GM23338 (cell line): ENCODE data around the gene AKR1C4. TPM values are rescaled to one million over a fixed set of nuclear protein-coding genes. Genes with fewer than 3 reads are reported as not detected.

Experiments used
- ATAC-seq: fragments of 200-7000 bp; cut with Tn5 transposase; 3 replicates; pipeline ENCODE4 v1.9.1; 2020
- DNase-seq: peaks from one replicate; pipeline ENCODE4 v3.0.0-alpha.2; 2015; ENCODE audit warnings: low spot score
- H2AFZ ChIP-seq: fragments of 200-600 bp; sonication (generic); 2 replicates; pipeline ENCODE4 v1.8.0; 2016; ENCODE audit warnings: antibody characterized with exemption, mild to moderate bottlenecking, moderate library complexity
- H3F3A ChIP-seq: fragments of 200-600 bp; sonication (generic); replicated peaks from 2 replicates; pipeline ENCODE4 v1.8.0; 2017; ENCODE audit warnings: antibody characterized with exemption, mixed run types, low read depth
- H3K27ac ChIP-seq: fragments of 200-600 bp; sonication (generic); 2 replicates; pipeline ENCODE4 v1.6.1; 2016; ENCODE audit warnings: low read depth
- H3K27me3 ChIP-seq: fragments of 200-600 bp; sonication (generic); 2 replicates; pipeline ENCODE4 v1.8.0; 2016; ENCODE audit warnings: mild to moderate bottlenecking, mixed run types, moderate library complexity; ENCODE audit not compliant: insufficient read depth
- H3K36me3 ChIP-seq: fragments of 200-600 bp; sonication (generic); 2 replicates; pipeline ENCODE4 v1.8.0; 2016; ENCODE audit warnings: mild to moderate bottlenecking; ENCODE audit not compliant: insufficient read depth
- H3K4me1 ChIP-seq: fragments of 200-600 bp; sonication (generic); 2 replicates; pipeline ENCODE4 v1.8.0; 2016; ENCODE audit warnings: mild to moderate bottlenecking, moderate library complexity; ENCODE audit not compliant: insufficient read depth
- H3K4me2 ChIP-seq: fragments of 200-600 bp; sonication (generic); 2 replicates; pipeline ENCODE4 v1.7.1; 2017; ENCODE audit warnings: mixed run types
- H3K4me3 ChIP-seq: fragments of 200-600 bp; sonication (generic); 2 replicates; pipeline ENCODE4 v1.6.1; 2016; ENCODE audit warnings: mixed run types
- H3K79me2 ChIP-seq: fragments of 200-600 bp; sonication (generic); replicated peaks from 2 replicates; pipeline ENCODE4 v1.8.0; 2017; ENCODE audit warnings: mild to moderate bottlenecking; ENCODE audit not compliant: insufficient read depth
- H3K9me2 ChIP-seq: fragments of 200-600 bp; sonication (generic); 2 replicates; pipeline ENCODE4 v1.8.0; 2017; ENCODE audit not compliant: insufficient read depth
- H4K20me1 ChIP-seq: fragments of 200-600 bp; sonication (generic); replicated peaks from 2 replicates; pipeline ENCODE4 v1.8.0; 2017; ENCODE audit warnings: mild to moderate bottlenecking; ENCODE audit not compliant: insufficient read depth
- H3K27ac Mint-ChIP-seq: 2 replicates; pipeline ENCODE4 v1.8.0; 2020; ENCODE audit warnings: inconsistent platforms, mild to moderate bottlenecking, moderate library complexity, mixed read lengths
- H3K27me3 Mint-ChIP-seq: 3 replicates; pipeline ENCODE4 v1.8.0; 2022; ENCODE audit warnings: low read depth, mild to moderate bottlenecking, moderate library complexity, mixed read lengths, inconsistent platforms; ENCODE audit not compliant: insufficient read depth, poor library complexity
- H3K36me3 Mint-ChIP-seq: 3 replicates; pipeline ENCODE4 v1.8.0; 2021; ENCODE audit warnings: low read depth, mild to moderate bottlenecking, inconsistent platforms, moderate library complexity, mixed read lengths
- H3K4me1 Mint-ChIP-seq: 3 replicates; pipeline ENCODE4 v1.8.0; 2020; ENCODE audit warnings: mild to moderate bottlenecking, inconsistent platforms, mixed read lengths
- H3K4me3 Mint-ChIP-seq: 3 replicates; pipeline ENCODE4 v1.8.0; 2021; ENCODE audit warnings: moderate library complexity, mild to moderate bottlenecking, inconsistent platforms, mixed read lengths
- H3K9me3 Mint-ChIP-seq: 3 replicates; pipeline ENCODE4 v1.8.0; 2020; ENCODE audit warnings: moderate library complexity, mild to moderate bottlenecking, inconsistent platforms, mixed read lengths
- CREB1 ChIP-seq: fragments of 250-450 bp; sonication (Bioruptor Pico); IDR thresholded peaks from 2 replicates; pipeline ENCODE4 v1.5.0; 2020; ENCODE audit warnings: low read depth, mild to moderate bottlenecking, moderate library complexity
- EZH2 ChIP-seq: fragments of 200-600 bp; sonication (generic); IDR thresholded peaks from one replicate; pipeline ENCODE4 v1.8.0; 2017; ENCODE audit warnings: antibody characterized with exemption, mild to moderate bottlenecking, low read depth; ENCODE audit not compliant: unreplicated experiment
- JUNB ChIP-seq: IDR thresholded peaks from one replicate; pipeline ENCODE4 v1.6.1; 2016; ENCODE audit warnings: antibody characterized with exemption; ENCODE audit not compliant: unreplicated experiment
- NANOG ChIP-seq: IDR thresholded peaks from 2 replicates; pipeline ENCODE4 v1.6.1; 2016; ENCODE audit warnings: antibody characterized with exemption, borderline replicate concordance
- POLR2AphosphoS5 ChIP-seq: IDR thresholded peaks from 2 replicates; pipeline ENCODE4 v1.6.1; 2016; ENCODE audit warnings: antibody characterized with exemption, low read depth
- STAT1 ChIP-seq: IDR thresholded peaks from one replicate; pipeline ENCODE4 v1.6.1; 2016; ENCODE audit warnings: antibody characterized with exemption; ENCODE audit not compliant: unreplicated experiment
- ZNF114 ChIP-seq: fragments of 250-450 bp; sonication (Bioruptor Pico); IDR thresholded peaks from 2 replicates; pipeline ENCODE4 v1.5.0; 2020; ENCODE audit warnings: mild to moderate bottlenecking, moderate library complexity
- ZNF331 ChIP-seq: fragments of 250-450 bp; sonication (Bioruptor Pico); IDR thresholded peaks from 2 replicates; pipeline ENCODE4 v1.5.0; 2020; ENCODE audit warnings: low read depth, mild to moderate bottlenecking, moderate library complexity
- polyA plus RNA-seq: library from polyadenylated mRNA; unstranded; fragments of >200 nt; fragmentation: Nextera tagmentation; extraction: Ambion mirVana; gene quantifications from 2 replicates; pipeline ENCODE4 v1.2.1, GENCODE V29; 2016
- total RNA-seq: library from RNA; depleted of rRNA; stranded (reverse); fragments of >200 nt; shearing (Covaris generic); gene quantifications from 2 replicates; pipeline ENCODE4 v1.2.3, GENCODE V29; 2014
- TF ChIP-seq, protein P1 (sequence below): fragments of 250-450 bp; sonication (Bioruptor Pico); IDR thresholded peaks from 2 replicates; pipeline ENCODE4 v1.5.0; 2020; ENCODE audit warnings: mild to moderate bottlenecking, moderate library complexity
- TF ChIP-seq, protein P2 (sequence below), 2 experiments: fragments of 200-600 bp in 1 of 2; sonication (generic) in 1 of 2; conservative IDR thresholded peaks; 2 replicates each; pipeline versions ENCODE4 v1.5.1 to v1.6.1; 2016 to 2017; ENCODE audit warnings: antibody characterized with exemption in 2 of 2, low read depth in 2 of 2, mild to moderate bottlenecking in 2 of 2, moderate library complexity in 1 of 2
- TF ChIP-seq, protein P3 (sequence below): IDR thresholded peaks from 2 replicates; pipeline ENCODE4 v1.6.1; 2016; ENCODE audit warnings: antibody characterized with exemption
- TF ChIP-seq, protein P4 (sequence below): IDR thresholded peaks from one replicate; pipeline ENCODE4 v1.6.1; 2018; ENCODE audit warnings: antibody characterized with exemption; ENCODE audit not compliant: unreplicated experiment

Gene AKR1C4
- total and polyA plus RNA-seq, 2 experiments from 2014 or later, result not detected

DNA sequence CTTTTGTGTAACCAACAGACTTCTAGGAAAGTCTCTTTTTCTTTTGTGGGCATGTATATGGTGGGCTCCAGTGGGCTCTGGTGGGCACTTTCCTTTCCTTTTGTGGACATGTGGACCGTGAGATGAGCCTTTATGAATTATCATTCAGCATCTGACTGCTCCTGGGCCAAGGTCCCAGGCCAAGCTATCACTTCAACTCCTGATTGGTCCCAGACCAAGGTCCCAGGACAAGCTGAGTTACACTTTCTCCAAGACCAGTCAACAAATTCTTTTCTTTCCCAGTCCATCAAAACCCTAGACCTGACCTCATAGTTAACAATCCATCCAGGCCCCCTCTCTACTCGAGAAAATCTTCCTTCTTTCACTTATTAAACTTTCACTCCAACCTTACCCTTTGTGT is 12.7 kb upstream of the AKR1C4 start:
- Histone ChIP-seq H3K4me3 (no peak overlapping the region), H3K27me3 (no peaks in the 10 kb centered on the region), H3K36me3 (no peaks in the 10 kb centered on the region), H3K4me1 (no peaks in the 10 kb centered on the region), H4K20me1 (no peaks in the 10 kb centered on the region), H3K79me2 (no peaks in the 10 kb centered on the region), H3F3A (no peaks in the 10 kb centered on the region), H3K9me2 (no peaks in the 10 kb centered on the region), H3K27ac (no peak overlapping the region), H3K4me2 (no peak overlapping the region), H2AFZ (no peak overlapping the region)
- DNase-seq, result no peak
- TF ChIP-seq POLR2AphosphoS5 (no peak), JUNB (no peak), EZH2 (no peak), STAT1 (no peak), ZNF331 (CRISPR knock-in tag) (no peak), ZNF114 (CRISPR knock-in tag) (no peak), NANOG (no peak), CREB1 (no peak)
- TF ChIP-seq, protein P1, sequence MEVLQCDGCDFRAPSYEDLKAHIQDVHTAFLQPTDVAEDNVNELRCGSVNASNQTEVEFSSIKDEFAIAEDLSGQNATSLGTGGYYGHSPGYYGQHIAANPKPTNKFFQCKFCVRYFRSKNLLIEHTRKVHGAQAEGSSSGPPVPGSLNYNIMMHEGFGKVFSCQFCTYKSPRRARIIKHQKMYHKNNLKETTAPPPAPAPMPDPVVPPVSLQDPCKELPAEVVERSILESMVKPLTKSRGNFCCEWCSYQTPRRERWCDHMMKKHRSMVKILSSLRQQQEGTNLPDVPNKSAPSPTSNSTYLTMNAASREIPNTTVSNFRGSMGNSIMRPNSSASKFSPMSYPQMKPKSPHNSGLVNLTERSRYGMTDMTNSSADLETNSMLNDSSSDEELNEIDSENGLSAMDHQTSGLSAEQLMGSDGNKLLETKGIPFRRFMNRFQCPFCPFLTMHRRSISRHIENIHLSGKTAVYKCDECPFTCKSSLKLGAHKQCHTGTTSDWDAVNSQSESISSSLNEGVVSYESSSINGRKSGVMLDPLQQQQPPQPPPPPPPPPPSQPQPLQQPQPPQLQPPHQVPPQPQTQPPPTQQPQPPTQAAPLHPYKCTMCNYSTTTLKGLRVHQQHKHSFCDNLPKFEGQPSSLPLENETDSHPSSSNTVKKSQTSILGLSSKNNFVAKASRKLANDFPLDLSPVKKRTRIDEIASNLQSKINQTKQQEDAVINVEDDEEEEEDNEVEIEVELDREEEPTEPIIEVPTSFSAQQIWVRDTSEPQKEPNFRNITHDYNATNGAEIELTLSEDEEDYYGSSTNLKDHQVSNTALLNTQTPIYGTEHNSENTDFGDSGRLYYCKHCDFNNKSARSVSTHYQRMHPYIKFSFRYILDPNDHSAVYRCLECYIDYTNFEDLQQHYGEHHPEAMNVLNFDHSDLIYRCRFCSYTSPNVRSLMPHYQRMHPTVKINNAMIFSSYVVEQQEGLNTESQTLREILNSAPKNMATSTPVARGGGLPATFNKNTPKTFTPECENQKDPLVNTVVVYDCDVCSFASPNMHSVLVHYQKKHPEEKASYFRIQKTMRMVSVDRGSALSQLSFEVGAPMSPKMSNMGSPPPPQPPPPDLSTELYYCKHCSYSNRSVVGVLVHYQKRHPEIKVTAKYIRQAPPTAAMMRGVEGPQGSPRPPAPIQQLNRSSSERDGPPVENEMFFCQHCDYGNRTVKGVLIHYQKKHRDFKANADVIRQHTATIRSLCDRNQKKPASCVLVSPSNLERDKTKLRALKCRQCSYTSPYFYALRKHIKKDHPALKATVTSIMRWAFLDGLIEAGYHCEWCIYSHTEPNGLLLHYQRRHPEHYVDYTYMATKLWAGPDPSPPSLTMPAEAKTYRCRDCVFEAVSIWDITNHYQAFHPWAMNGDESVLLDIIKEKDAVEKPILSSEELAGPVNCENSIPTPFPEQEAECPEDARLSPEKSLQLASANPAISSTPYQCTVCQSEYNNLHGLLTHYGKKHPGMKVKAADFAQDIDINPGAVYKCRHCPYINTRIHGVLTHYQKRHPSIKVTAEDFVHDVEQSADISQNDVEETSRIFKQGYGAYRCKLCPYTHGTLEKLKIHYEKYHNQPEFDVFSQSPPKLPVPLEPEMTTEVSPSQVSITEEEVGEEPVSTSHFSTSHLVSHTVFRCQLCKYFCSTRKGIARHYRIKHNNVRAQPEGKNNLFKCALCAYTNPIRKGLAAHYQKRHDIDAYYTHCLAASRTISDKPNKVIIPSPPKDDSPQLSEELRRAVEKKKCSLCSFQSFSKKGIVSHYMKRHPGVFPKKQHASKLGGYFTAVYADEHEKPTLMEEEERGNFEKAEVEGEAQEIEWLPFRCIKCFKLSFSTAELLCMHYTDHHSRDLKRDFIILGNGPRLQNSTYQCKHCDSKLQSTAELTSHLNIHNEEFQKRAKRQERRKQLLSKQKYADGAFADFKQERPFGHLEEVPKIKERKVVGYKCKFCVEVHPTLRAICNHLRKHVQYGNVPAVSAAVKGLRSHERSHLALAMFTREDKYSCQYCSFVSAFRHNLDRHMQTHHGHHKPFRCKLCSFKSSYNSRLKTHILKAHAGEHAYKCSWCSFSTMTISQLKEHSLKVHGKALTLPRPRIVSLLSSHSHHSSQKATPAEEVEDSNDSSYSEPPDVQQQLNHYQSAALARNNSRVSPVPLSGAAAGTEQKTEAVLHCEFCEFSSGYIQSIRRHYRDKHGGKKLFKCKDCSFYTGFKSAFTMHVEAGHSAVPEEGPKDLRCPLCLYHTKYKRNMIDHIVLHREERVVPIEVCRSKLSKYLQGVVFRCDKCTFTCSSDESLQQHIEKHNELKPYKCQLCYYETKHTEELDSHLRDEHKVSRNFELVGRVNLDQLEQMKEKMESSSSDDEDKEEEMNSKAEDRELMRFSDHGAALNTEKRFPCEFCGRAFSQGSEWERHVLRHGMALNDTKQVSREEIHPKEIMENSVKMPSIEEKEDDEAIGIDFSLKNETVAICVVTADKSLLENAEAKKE (CRISPR knock-in tag), result no peak
- TF ChIP-seq, protein P2, sequence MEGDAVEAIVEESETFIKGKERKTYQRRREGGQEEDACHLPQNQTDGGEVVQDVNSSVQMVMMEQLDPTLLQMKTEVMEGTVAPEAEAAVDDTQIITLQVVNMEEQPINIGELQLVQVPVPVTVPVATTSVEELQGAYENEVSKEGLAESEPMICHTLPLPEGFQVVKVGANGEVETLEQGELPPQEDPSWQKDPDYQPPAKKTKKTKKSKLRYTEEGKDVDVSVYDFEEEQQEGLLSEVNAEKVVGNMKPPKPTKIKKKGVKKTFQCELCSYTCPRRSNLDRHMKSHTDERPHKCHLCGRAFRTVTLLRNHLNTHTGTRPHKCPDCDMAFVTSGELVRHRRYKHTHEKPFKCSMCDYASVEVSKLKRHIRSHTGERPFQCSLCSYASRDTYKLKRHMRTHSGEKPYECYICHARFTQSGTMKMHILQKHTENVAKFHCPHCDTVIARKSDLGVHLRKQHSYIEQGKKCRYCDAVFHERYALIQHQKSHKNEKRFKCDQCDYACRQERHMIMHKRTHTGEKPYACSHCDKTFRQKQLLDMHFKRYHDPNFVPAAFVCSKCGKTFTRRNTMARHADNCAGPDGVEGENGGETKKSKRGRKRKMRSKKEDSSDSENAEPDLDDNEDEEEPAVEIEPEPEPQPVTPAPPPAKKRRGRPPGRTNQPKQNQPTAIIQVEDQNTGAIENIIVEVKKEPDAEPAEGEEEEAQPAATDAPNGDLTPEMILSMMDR (conservative IDR thresholded peaks at IDR 0.05; ENCODE audit: low read depth in 2 of 2), result no peak
- TF ChIP-seq, protein P3, sequence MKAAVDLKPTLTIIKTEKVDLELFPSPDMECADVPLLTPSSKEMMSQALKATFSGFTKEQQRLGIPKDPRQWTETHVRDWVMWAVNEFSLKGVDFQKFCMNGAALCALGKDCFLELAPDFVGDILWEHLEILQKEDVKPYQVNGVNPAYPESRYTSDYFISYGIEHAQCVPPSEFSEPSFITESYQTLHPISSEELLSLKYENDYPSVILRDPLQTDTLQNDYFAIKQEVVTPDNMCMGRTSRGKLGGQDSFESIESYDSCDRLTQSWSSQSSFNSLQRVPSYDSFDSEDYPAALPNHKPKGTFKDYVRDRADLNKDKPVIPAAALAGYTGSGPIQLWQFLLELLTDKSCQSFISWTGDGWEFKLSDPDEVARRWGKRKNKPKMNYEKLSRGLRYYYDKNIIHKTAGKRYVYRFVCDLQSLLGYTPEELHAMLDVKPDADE, result no peak
- TF ChIP-seq, protein P4, sequence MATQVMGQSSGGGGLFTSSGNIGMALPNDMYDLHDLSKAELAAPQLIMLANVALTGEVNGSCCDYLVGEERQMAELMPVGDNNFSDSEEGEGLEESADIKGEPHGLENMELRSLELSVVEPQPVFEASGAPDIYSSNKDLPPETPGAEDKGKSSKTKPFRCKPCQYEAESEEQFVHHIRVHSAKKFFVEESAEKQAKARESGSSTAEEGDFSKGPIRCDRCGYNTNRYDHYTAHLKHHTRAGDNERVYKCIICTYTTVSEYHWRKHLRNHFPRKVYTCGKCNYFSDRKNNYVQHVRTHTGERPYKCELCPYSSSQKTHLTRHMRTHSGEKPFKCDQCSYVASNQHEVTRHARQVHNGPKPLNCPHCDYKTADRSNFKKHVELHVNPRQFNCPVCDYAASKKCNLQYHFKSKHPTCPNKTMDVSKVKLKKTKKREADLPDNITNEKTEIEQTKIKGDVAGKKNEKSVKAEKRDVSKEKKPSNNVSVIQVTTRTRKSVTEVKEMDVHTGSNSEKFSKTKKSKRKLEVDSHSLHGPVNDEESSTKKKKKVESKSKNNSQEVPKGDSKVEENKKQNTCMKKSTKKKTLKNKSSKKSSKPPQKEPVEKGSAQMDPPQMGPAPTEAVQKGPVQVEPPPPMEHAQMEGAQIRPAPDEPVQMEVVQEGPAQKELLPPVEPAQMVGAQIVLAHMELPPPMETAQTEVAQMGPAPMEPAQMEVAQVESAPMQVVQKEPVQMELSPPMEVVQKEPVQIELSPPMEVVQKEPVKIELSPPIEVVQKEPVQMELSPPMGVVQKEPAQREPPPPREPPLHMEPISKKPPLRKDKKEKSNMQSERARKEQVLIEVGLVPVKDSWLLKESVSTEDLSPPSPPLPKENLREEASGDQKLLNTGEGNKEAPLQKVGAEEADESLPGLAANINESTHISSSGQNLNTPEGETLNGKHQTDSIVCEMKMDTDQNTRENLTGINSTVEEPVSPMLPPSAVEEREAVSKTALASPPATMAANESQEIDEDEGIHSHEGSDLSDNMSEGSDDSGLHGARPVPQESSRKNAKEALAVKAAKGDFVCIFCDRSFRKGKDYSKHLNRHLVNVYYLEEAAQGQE, result no peak
- Mint-ChIP-seq H3K27ac (no peak overlapping the region), H3K36me3 (peaks cover 3% of the 10 kb centered on the region; the same call in 1 of the 3 replicates), H3K27me3 (peaks cover 1% of the 10 kb centered on the region), H3K4me3 (no peak overlapping the region), H3K4me1 (no peaks in the 10 kb centered on the region), H3K9me3 (peaks cover 23% of the 10 kb centered on the region)
- no peak for ATAC-seq
